Activated CD8-positive, alpha-beta memory T cell treated with anti-CD3 and anti-CD28 coated beads, Interleukin-2, amount 50 U/mL, for 4 hours (primary cell): ENCODE data around the gene CFAP52.
"Not testable (repeated sequence)": the region's sequence is repeated elsewhere in the genome, so short reads cannot be mapped to it uniquely, and the experiment has no call there.

Source experiments
- DNase-seq: peaks from one replicate; pipeline ENCODE4 v3.0.0-alpha.2; 2020

The CFAP52 gene

GRCh38 chr17:9647014-9647413 is 70.6 kb downstream of the CFAP52 start:
- no peak for DNase-seq

- no peak for DNase-seq
Measured at GRCh38 chr17:9648521-9649110, 72.2 kb downstream of the CFAP52 start.

GRCh38 chr17:9658593-9659211 is 82.3 kb downstream of the CFAP52 start:
- no peak for DNase-seq

GRCh38 chr17:9661027-9661426 is 84.6 kb downstream of the CFAP52 start:
- no peak for DNase-seq

GRCh38 chr17:9663511-9663910 is 87.1 kb downstream of the CFAP52 start:
- DNase-seq: not testable (repeated sequence)

- DNase-seq: no peak
Measured at GRCh38 chr17:9666461-9667050, 90.1 kb downstream of the CFAP52 start.

- DNase-seq: no peak
Measured at GRCh38 chr17:9668517-9668916, 92.1 kb downstream of the CFAP52 start.

GRCh38 chr17:9669551-9670008 is 93.1 kb downstream of the CFAP52 start:
- no peak for DNase-seq

- DNase-seq: no peak
Measured at GRCh38 chr17:9670596-9670995, 94.2 kb downstream of the CFAP52 start.

- DNase-seq: no peak
Measured at GRCh38 chr17:9671559-9671958, 95.1 kb downstream of the CFAP52 start.

GRCh38 chr17:9672266-9672665 is 95.8 kb downstream of the CFAP52 start:
- no peak for DNase-seq

- DNase-seq: no peak
Measured at GRCh38 chr17:9672691-9673090, 96.2 kb downstream of the CFAP52 start.

GRCh38 chr17:9676084-9676483 is 99.6 kb downstream of the CFAP52 start:
- no peak for DNase-seq

GRCh38 chr17:9676820-9677310 is 100.4 kb downstream of the CFAP52 start:
- DNase-seq: no peak

GRCh38 chr17:9677411-9677810 is 101.0 kb downstream of the CFAP52 start:
- no peak for DNase-seq

GRCh38 chr17:9677896-9678295 is 101.5 kb downstream of the CFAP52 start:
- no peak for DNase-seq

- no peak for DNase-seq
Measured at GRCh38 chr17:9684955-9685621, 108.6 kb downstream of the CFAP52 start.
